Endothelial cell of umbilical vein (primary cell): ENCODE measurements around the gene CHN2. TPM values are rescaled to one million over a fixed set of nuclear protein-coding genes. Genes with fewer than 3 reads are reported as not detected.

Source experiments
- BruUV-seq: library from RNA; stranded (reverse); fragments of 400-500 nt; replicated peaks from 2 replicates; lab custom pipeline; 2021; lab: Mats Ljungman, UMichigan
- CTCF ChIA-PET: fragments of 300-600, 350-600 bp; sonication (Branson Sonifier 250); formaldehyde crosslinking; loops from one replicate; lab custom pipeline; 2021; ENCODE audit warnings: antibody characterized with exemption, inconsistent platforms; lab: Charles Lee
- POLR2A ChIA-PET: fragments of 300-600, 350-600 bp; sonication (Branson Sonifier 250); formaldehyde crosslinking; loops from one replicate; lab custom pipeline; 2021; ENCODE audit warnings: antibody characterized with exemption, inconsistent platforms; lab: Charles Lee
- DNase-seq: peaks from one replicate; pipeline ENCODE4 v3.0.0-alpha.2; 2011; ENCODE audit warnings: low read depth, low spot score
- FAIRE-seq: peaks from 2 replicates; lab custom pipeline; 2011; peaks lifted over from hg19 to GRCh38; lab: Jason Lieb, UNC
- H2AFZ ChIP-seq: 2 replicates; pipeline ENCODE4 v1.6.0; 2012; ENCODE audit warnings: low read depth, low read length, control low read depth, inconsistent platforms
- H3K27ac ChIP-seq: 2 replicates; pipeline ENCODE4 v1.5.1; 2011; ENCODE audit warnings: low read depth, mild to moderate bottlenecking, control low read depth, low read length, moderate library complexity; ENCODE audit not compliant: insufficient read depth
- H3K27me3 ChIP-seq, 2 experiments: 2 replicates each; pipeline versions ENCODE4 v1.6.0 to v1.6.1; 2011; ENCODE audit warnings: low read length in 2 of 2, mixed read lengths in 1 of 2; ENCODE audit not compliant: control insufficient read depth in 2 of 2, insufficient read depth in 2 of 2
- H3K36me3 ChIP-seq, 2 experiments: 2 replicates in 1 of 2; 3 replicates in 1 of 2; pipeline ENCODE4 v1.5.1; 2011; ENCODE audit warnings: low read length in 2 of 2, mild to moderate bottlenecking in 1 of 2, moderate library complexity in 1 of 2; ENCODE audit not compliant: control insufficient read depth in 2 of 2, insufficient read depth in 2 of 2; ENCODE audit errors: extremely low read depth in 1 of 2
- H3K4me1 ChIP-seq: 3 replicates; pipeline ENCODE4 v1.5.1; 2011; ENCODE audit warnings: mild to moderate bottlenecking, low read length; ENCODE audit not compliant: control insufficient read depth, insufficient read depth; ENCODE audit errors: extremely low read depth
- H3K4me2 ChIP-seq: 2 replicates; pipeline ENCODE4 v1.6.1; 2011; ENCODE audit warnings: low read length, control low read depth, mixed read lengths; ENCODE audit not compliant: insufficient read depth
- H3K4me3 ChIP-seq, 3 experiments: fragments of 200-600 bp in 1 of 3; sonication (generic), shearing (Covaris generic) in 1 of 3; replicated peaks in 1 of 3; 2 replicates each; pipeline ENCODE4 v1.5.1; 2011 to 2016; ENCODE audit warnings: control low read depth in 3 of 3, low read length in 3 of 3, mild to moderate bottlenecking in 2 of 3, inconsistent platforms in 1 of 3, low read depth in 1 of 3, moderate library complexity in 1 of 3; ENCODE audit not compliant: insufficient read depth in 1 of 3
- H3K79me2 ChIP-seq: 2 replicates; pipeline ENCODE4 v1.6.0; 2012; ENCODE audit warnings: low read length, inconsistent platforms; ENCODE audit not compliant: control insufficient read depth, insufficient read depth
- H3K9ac ChIP-seq: replicated peaks from 2 replicates; pipeline ENCODE3; 2011; ENCODE audit warnings: low read length, control low read depth; ENCODE audit not compliant: insufficient read depth; ENCODE audit errors: extremely low read depth
- H3K9me1 ChIP-seq: replicated peaks from 3 replicates; pipeline ENCODE4 v1.6.0; 2011; ENCODE audit warnings: mild to moderate bottlenecking, low read length; ENCODE audit not compliant: control insufficient read depth, insufficient read depth; ENCODE audit errors: extremely low read depth
- H3K9me3 ChIP-seq: replicated peaks from 2 replicates; pipeline ENCODE4 v1.5.1; 2012; ENCODE audit warnings: low read length, inconsistent platforms; ENCODE audit not compliant: control insufficient read depth, insufficient read depth
- H4K20me1 ChIP-seq: replicated peaks from 2 replicates; pipeline ENCODE3; 2011; ENCODE audit warnings: mild to moderate bottlenecking, low read length; ENCODE audit not compliant: control insufficient read depth, insufficient read depth; ENCODE audit errors: extremely low read depth
- EZH2 ChIP-seq: IDR thresholded peaks from 2 replicates; pipeline ENCODE4 v1.6.1; 2012; ENCODE audit warnings: borderline replicate concordance, low read depth, mild to moderate bottlenecking, moderate library complexity, low read length, inconsistent platforms; ENCODE audit not compliant: severe bottlenecking
- FOS ChIP-seq: IDR thresholded peaks from 2 replicates; pipeline ENCODE4 v1.6.1; 2011; ENCODE audit warnings: mild to moderate bottlenecking, low read length, moderate library complexity, borderline replicate concordance; ENCODE audit not compliant: insufficient read depth
- GATA2 ChIP-seq: IDR thresholded peaks from 2 replicates; pipeline ENCODE4 v1.7.0; 2011; ENCODE audit warnings: low read depth, mild to moderate bottlenecking, moderate library complexity, mixed read lengths, low read length; ENCODE audit not compliant: insufficient read length, insufficient read depth
- JUN ChIP-seq: IDR thresholded peaks from 2 replicates; pipeline ENCODE4 v1.6.1; 2011; ENCODE audit warnings: borderline replicate concordance, low read depth; ENCODE audit not compliant: insufficient read length, insufficient read depth
- MYC ChIP-seq: IDR thresholded peaks from one replicate; pipeline ENCODE4 v1.6.1; 2011; ENCODE audit warnings: mild to moderate bottlenecking, low read depth, low read length
- POLR2A ChIP-seq: IDR thresholded peaks from 2 replicates; pipeline ENCODE4 v1.6.1; 2012; ENCODE audit warnings: low read depth, mild to moderate bottlenecking, control low read depth, low read length
- POLR2AphosphoS5 ChIP-seq: IDR thresholded peaks from 2 replicates; pipeline ENCODE4 v1.6.1; 2012; ENCODE audit warnings: low read depth, mild to moderate bottlenecking, control low read depth, low read length, moderate library complexity; ENCODE audit not compliant: insufficient read depth
- dilution Hi-C: fragments of 300-500 bp; cut with MboI; formaldehyde crosslinking; loops from one replicate; pipeline ENCODE4 v1.15.0; 2019; ENCODE audit warnings: low sequenced_read_pairs; ENCODE audit not compliant: extremely low pct_ligation_motif_present
- intact Hi-C: fragments of 100-400 bp; cut with micrococcal nuclease; formaldehyde crosslinking; loops from one replicate; pipeline ENCODE4 v1.10.0; 2022
- polyA plus RNA-seq, 4 experiments: library from polyadenylated mRNA; depleted of rRNA in 3 of 4; stranded (reverse) in 3 of 4; unstranded in 1 of 4; fragments of >200 nt; gene quantifications; 2 replicates each; pipeline versions ENCODE4 v1.2.1 to v1.2.3, GENCODE V29; 2011 to 2012; ENCODE audit warnings: missing spikeins in 1 of 4
- total RNA-seq: library from RNA; stranded (reverse); gene quantifications from 2 replicates; pipeline ENCODE4 v1.2.3, GENCODE V29; 2021
- TF ChIP-seq, protein P1 (sequence below): IDR thresholded peaks from 2 replicates; pipeline ENCODE4 v1.6.1; 2011; ENCODE audit not compliant: insufficient read depth, insufficient read length
- TF ChIP-seq, protein P2 (sequence below), 2 donors: IDR thresholded peaks; 1 replicate in 1 of 2; 2 replicates in 1 of 2; pipeline ENCODE4 v1.5.1; 2011; ENCODE audit warnings: low read length in 2 of 2, mild to moderate bottlenecking in 2 of 2, moderate library complexity in 2 of 2, control low read depth in 1 of 2, inconsistent platforms in 1 of 2, low read depth in 1 of 2; ENCODE audit not compliant: insufficient read depth in 1 of 2; ENCODE audit errors: extremely low read depth in 1 of 2

The CHN2 gene
- total and polyA plus RNA-seq, 2 donors (not counting 3 experiments of a cell fraction or from before 2014, with no cell fraction given) = 1.4 to 5.0 TPM

DNA sequence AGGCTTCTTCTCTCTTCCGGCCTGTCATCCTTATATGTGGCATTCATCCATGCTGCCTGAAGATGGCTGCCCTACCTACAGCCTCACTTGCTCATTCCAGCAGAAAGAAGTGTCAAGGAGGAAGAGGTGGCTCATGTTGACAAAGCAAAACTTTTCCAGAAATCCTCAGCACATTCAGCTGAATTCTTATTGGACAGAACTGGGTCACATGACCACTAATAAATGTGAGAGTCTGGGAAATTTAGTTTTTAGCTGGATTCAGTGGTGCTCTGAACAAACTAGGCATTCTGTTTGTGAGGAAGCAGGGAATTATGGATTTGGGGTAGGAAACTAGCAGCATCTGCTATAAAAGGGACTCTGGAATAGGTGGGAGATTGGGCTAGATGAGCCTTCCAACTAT is 58.6 kb downstream of the CHN2 start:
- Histone ChIP-seq H3K27me3 (no peaks in the 10 kb centered on the region), H3K9me3 (no peaks in the 10 kb centered on the region), H3K4me3 (no peak overlapping the region), H3K4me2 (no peak overlapping the region), H2AFZ (no peak overlapping the region), H3K79me2 (no peaks in the 10 kb centered on the region), H3K9ac (no peak overlapping the region), H3K36me3 (no peaks in the 10 kb centered on the region), H3K4me1 (peaks cover 18% of the 10 kb centered on the region), H3K9me1 (no peaks in the 10 kb centered on the region), H4K20me1 (no peaks in the 10 kb centered on the region), H3K27ac (no peak overlapping the region)
- FAIRE-seq = no peak
- dilution Hi-C loops = no loop called here
- POLR2A ChIA-PET = no interaction called here
- TF ChIP-seq, protein P1, sequence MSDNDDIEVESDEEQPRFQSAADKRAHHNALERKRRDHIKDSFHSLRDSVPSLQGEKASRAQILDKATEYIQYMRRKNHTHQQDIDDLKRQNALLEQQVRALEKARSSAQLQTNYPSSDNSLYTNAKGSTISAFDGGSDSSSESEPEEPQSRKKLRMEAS = no peak
- TF ChIP-seq MYC = no peak
- TF ChIP-seq FOS = no peak
- TF ChIP-seq POLR2A = no peak
- TF ChIP-seq GATA2 = no peak
- no peak for TF ChIP-seq POLR2AphosphoS5
- no peak for TF ChIP-seq JUN
- TF ChIP-seq, protein P2, sequence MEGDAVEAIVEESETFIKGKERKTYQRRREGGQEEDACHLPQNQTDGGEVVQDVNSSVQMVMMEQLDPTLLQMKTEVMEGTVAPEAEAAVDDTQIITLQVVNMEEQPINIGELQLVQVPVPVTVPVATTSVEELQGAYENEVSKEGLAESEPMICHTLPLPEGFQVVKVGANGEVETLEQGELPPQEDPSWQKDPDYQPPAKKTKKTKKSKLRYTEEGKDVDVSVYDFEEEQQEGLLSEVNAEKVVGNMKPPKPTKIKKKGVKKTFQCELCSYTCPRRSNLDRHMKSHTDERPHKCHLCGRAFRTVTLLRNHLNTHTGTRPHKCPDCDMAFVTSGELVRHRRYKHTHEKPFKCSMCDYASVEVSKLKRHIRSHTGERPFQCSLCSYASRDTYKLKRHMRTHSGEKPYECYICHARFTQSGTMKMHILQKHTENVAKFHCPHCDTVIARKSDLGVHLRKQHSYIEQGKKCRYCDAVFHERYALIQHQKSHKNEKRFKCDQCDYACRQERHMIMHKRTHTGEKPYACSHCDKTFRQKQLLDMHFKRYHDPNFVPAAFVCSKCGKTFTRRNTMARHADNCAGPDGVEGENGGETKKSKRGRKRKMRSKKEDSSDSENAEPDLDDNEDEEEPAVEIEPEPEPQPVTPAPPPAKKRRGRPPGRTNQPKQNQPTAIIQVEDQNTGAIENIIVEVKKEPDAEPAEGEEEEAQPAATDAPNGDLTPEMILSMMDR (IDR thresholded peaks at IDR 0.05; ENCODE audit: extremely low read depth in 1 of 2, insufficient read depth in 1 of 2, low read depth in 1 of 2, low read length in 2 of 2) = no peak
- no peak for TF ChIP-seq EZH2
- no TSS peak for BruUV-seq
- no peak for DNase-seq
- CTCF ChIA-PET = interaction anchor here (0.7 to 1.4 kb wide), 2 partner anchors 63 to 326 kb away, joined by 3 read pairs; no protein-coding TSS in a partner anchor
- intact Hi-C loops = no loop called here
